ENCODE results near the gene LRIG1.
A peak's percentile ranks its signal among the peaks of the same experiment; 100 is the strongest.

LRIG1 gene

GRCh38 chr3:66441129-66441528 lies 59.7 kb downstream of the LRIG1 start:
- no peaks in the 10 kb centered on the region for H3K36me3 ChIP-seq (ENCODE audit: control insufficient read depth, insufficient read depth, low read length)
- H3K4me1 ChIP-seq (ENCODE audit: control insufficient read depth, insufficient read depth, low read length, poor library complexity, severe bottlenecking) = peaks cover 42% of the 10 kb centered on the region
- H3K27ac ChIP-seq (ENCODE audit: low read depth, low read length, severe bottlenecking) = peak overlapping the region; percentile 72
- H3K4me3 ChIP-seq (ENCODE audit: extremely low read depth, insufficient read depth, low read length, poor library complexity, severe bottlenecking) = no peak overlapping the region
- WGBS, 2 experiments (ENCODE audit: insufficient coverage in 2 of 2) = 39 to 45% methylated on average over 7 of the region's 8 CpGs
- no peaks in the 10 kb centered on the region for H3K9me3 ChIP-seq (ENCODE audit: control insufficient read depth, low read length)

- Histone ChIP-seq H3K36me3 (ENCODE audit: control insufficient read depth, insufficient read depth, low read length) (no peaks in the 10 kb centered on the region), H3K4me1 (ENCODE audit: control insufficient read depth, insufficient read depth, low read length, poor library complexity, severe bottlenecking) (peaks cover 42% of the 10 kb centered on the region), H3K4me3 (ENCODE audit: extremely low read depth, insufficient read depth, low read length, poor library complexity, severe bottlenecking) (no peak overlapping the region), H3K27ac (ENCODE audit: low read depth, low read length, severe bottlenecking) (no peak overlapping the region), H3K9me3 (ENCODE audit: control insufficient read depth, low read length) (no peaks in the 10 kb centered on the region)
- 75 to 78% methylated on average over 7 of the region's 7 CpGs for WGBS, 2 experiments (ENCODE audit: insufficient coverage in 2 of 2)
Measured at GRCh38 chr3:66439666-66440344, 61.0 kb downstream of the LRIG1 start.

GRCh38 chr3:66438046-66438445 lies 62.8 kb downstream of the LRIG1 start:
- no peaks in the 10 kb centered on the region for H3K9me3 ChIP-seq (ENCODE audit: control insufficient read depth, low read length)
- no peak overlapping the region for H3K27ac ChIP-seq (ENCODE audit: low read depth, low read length, severe bottlenecking)
- peaks cover 40% of the 10 kb centered on the region for H3K4me1 ChIP-seq (ENCODE audit: control insufficient read depth, insufficient read depth, low read length, poor library complexity, severe bottlenecking)
- WGBS, 2 experiments (ENCODE audit: insufficient coverage in 2 of 2) = 92 to 100% methylated on average over 4 of the region's 4 CpGs
- no peak overlapping the region for H3K4me3 ChIP-seq (ENCODE audit: extremely low read depth, insufficient read depth, low read length, poor library complexity, severe bottlenecking)
- H3K36me3 ChIP-seq (ENCODE audit: control insufficient read depth, insufficient read depth, low read length) = no peaks in the 10 kb centered on the region

GRCh38 chr3:66437341-66437929 lies 63.4 kb downstream of the LRIG1 start:
- WGBS, 2 experiments (ENCODE audit: insufficient coverage in 2 of 2) = 93% methylated on average over 5 to 6 of the region's 7 CpGs
- Histone ChIP-seq H3K36me3 (ENCODE audit: control insufficient read depth, insufficient read depth, low read length) (no peaks in the 10 kb centered on the region), H3K4me3 (ENCODE audit: extremely low read depth, insufficient read depth, low read length, poor library complexity, severe bottlenecking) (no peak overlapping the region), H3K9me3 (ENCODE audit: control insufficient read depth, low read length) (no peaks in the 10 kb centered on the region), H3K4me1 (ENCODE audit: control insufficient read depth, insufficient read depth, low read length, poor library complexity, severe bottlenecking) (peaks cover 35% of the 10 kb centered on the region), H3K27ac (ENCODE audit: low read depth, low read length, severe bottlenecking) (no peak overlapping the region)

GRCh38 chr3:66435989-66436388 lies 64.8 kb downstream of the LRIG1 start:
- Histone ChIP-seq H3K27ac (ENCODE audit: low read depth, low read length, severe bottlenecking) (no peak overlapping the region), H3K4me1 (ENCODE audit: control insufficient read depth, insufficient read depth, low read length, poor library complexity, severe bottlenecking) (peaks cover 21% of the 10 kb centered on the region), H3K9me3 (ENCODE audit: control insufficient read depth, low read length) (no peaks in the 10 kb centered on the region), H3K36me3 (ENCODE audit: control insufficient read depth, insufficient read depth, low read length) (no peaks in the 10 kb centered on the region), H3K4me3 (ENCODE audit: extremely low read depth, insufficient read depth, low read length, poor library complexity, severe bottlenecking) (no peak overlapping the region)
- WGBS, 2 experiments (ENCODE audit: insufficient coverage in 2 of 2) = 91 to 100% methylated on average over 3 to 4 of the region's 6 CpGs

- Histone ChIP-seq H3K36me3 (ENCODE audit: control insufficient read depth, insufficient read depth, low read length) (no peaks in the 10 kb centered on the region), H3K4me3 (ENCODE audit: extremely low read depth, insufficient read depth, low read length, poor library complexity, severe bottlenecking) (no peak overlapping the region), H3K4me1 (ENCODE audit: control insufficient read depth, insufficient read depth, low read length, poor library complexity, severe bottlenecking) (peaks cover 9% of the 10 kb centered on the region), H3K9me3 (ENCODE audit: control insufficient read depth, low read length) (no peaks in the 10 kb centered on the region), H3K27ac (ENCODE audit: low read depth, low read length, severe bottlenecking) (no peak overlapping the region)
- WGBS, 2 experiments (ENCODE audit: insufficient coverage in 2 of 2) = 100% methylated on average over 1 of the region's 7 CpGs
Measured at GRCh38 chr3:66434726-66435125, 66.1 kb downstream of the LRIG1 start.

GRCh38 chr3:66433522-66433782 lies 67.4 kb downstream of the LRIG1 start:
- Histone ChIP-seq H3K4me3 (ENCODE audit: extremely low read depth, insufficient read depth, low read length, poor library complexity, severe bottlenecking) (no peak overlapping the region), H3K4me1 (ENCODE audit: control insufficient read depth, insufficient read depth, low read length, poor library complexity, severe bottlenecking) (peaks cover 16% of the 10 kb centered on the region), H3K9me3 (ENCODE audit: control insufficient read depth, low read length) (no peaks in the 10 kb centered on the region), H3K36me3 (ENCODE audit: control insufficient read depth, insufficient read depth, low read length) (no peaks in the 10 kb centered on the region), H3K27ac (ENCODE audit: low read depth, low read length, severe bottlenecking) (no peak overlapping the region)
- WGBS, 2 experiments (ENCODE audit: insufficient coverage in 2 of 2) = no CpG with 5 or more reads among the region's 4 CpGs

GRCh38 chr3:66432767-66433521 lies 67.9 kb downstream of the LRIG1 start:
- H3K4me1 ChIP-seq (ENCODE audit: control insufficient read depth, insufficient read depth, low read length, poor library complexity, severe bottlenecking) = peaks cover 21% of the 10 kb centered on the region
- H3K9me3 ChIP-seq (ENCODE audit: control insufficient read depth, low read length) = no peaks in the 10 kb centered on the region
- no peak overlapping the region for H3K27ac ChIP-seq (ENCODE audit: low read depth, low read length, severe bottlenecking)
- no peak overlapping the region for H3K4me3 ChIP-seq (ENCODE audit: extremely low read depth, insufficient read depth, low read length, poor library complexity, severe bottlenecking)
- WGBS, 2 experiments (ENCODE audit: insufficient coverage in 2 of 2) = 86 to 92% methylated on average over 6 to 8 of the region's 9 CpGs
- no peaks in the 10 kb centered on the region for H3K36me3 ChIP-seq (ENCODE audit: control insufficient read depth, insufficient read depth, low read length)

- no peaks in the 10 kb centered on the region for H3K9me3 ChIP-seq (ENCODE audit: control insufficient read depth, low read length)
- WGBS, 2 experiments (ENCODE audit: insufficient coverage in 2 of 2) = 93 to 96% methylated on average over 5 of the region's 11 CpGs
Measured at GRCh38 chr3:66432041-66432766, 68.6 kb downstream of the LRIG1 start.

GRCh38 chr3:66431494-66431893 lies 69.3 kb downstream of the LRIG1 start:
- 92 to 96% methylated on average over 2 to 3 of the region's 3 CpGs for WGBS, 2 experiments (ENCODE audit: insufficient coverage in 2 of 2)
- no peaks in the 10 kb centered on the region for H3K36me3 ChIP-seq (ENCODE audit: control insufficient read depth, insufficient read depth, low read length)
- no peak overlapping the region for H3K4me3 ChIP-seq (ENCODE audit: extremely low read depth, insufficient read depth, low read length, poor library complexity, severe bottlenecking)
- no peak overlapping the region for H3K27ac ChIP-seq (ENCODE audit: low read depth, low read length, severe bottlenecking)
- H3K9me3 ChIP-seq (ENCODE audit: control insufficient read depth, low read length) = peaks cover 2% of the 10 kb centered on the region
- peaks cover 30% of the 10 kb centered on the region for H3K4me1 ChIP-seq (ENCODE audit: control insufficient read depth, insufficient read depth, low read length, poor library complexity, severe bottlenecking)

More at GRCh38 chr3:66432041-66432766, 68.6 kb downstream of the LRIG1 start:
- Histone ChIP-seq H3K36me3 (ENCODE audit: control insufficient read depth, insufficient read depth, low read length) (no peaks in the 10 kb centered on the region), H3K4me1 (ENCODE audit: control insufficient read depth, insufficient read depth, low read length, poor library complexity, severe bottlenecking) (peaks cover 25% of the 10 kb centered on the region), H3K27ac (ENCODE audit: low read depth, low read length, severe bottlenecking) (no peak overlapping the region), H3K4me3 (ENCODE audit: extremely low read depth, insufficient read depth, low read length, poor library complexity, severe bottlenecking) (no peak overlapping the region)

All from mesodermal cell (in vitro differentiated cells).